Osteoblast (primary cell): ENCODE results near the gene RAPGEF1. TPM values are rescaled to one million over a fixed set of nuclear protein-coding genes. Genes with fewer than 3 reads are reported as not detected.

ENCODE experiments used
- DNase-seq: peaks from one replicate; pipeline ENCODE4 v3.0.0; 2011; ENCODE audit warnings: low spot score, mixed read lengths; ENCODE audit not compliant: insufficient read length; ENCODE audit errors: missing footprints
- H2AFZ ChIP-seq: 2 replicates; pipeline ENCODE4 v1.6.0; 2011; ENCODE audit warnings: mild to moderate bottlenecking, low read length
- H3K27ac ChIP-seq: 2 replicates; pipeline ENCODE4 v1.5.1; 2011; ENCODE audit warnings: mild to moderate bottlenecking, low read depth, low read length, moderate library complexity
- H3K27me3 ChIP-seq: 2 replicates; pipeline ENCODE4 v1.6.0; 2012; ENCODE audit warnings: mild to moderate bottlenecking, control low read depth, inconsistent platforms, low read length, moderate library complexity; ENCODE audit not compliant: insufficient read depth
- H3K36me3 ChIP-seq: 2 replicates; pipeline ENCODE4 v1.5.1; 2011; ENCODE audit warnings: mild to moderate bottlenecking, low read length, control low read depth, moderate library complexity; ENCODE audit not compliant: insufficient read depth
- H3K4me1 ChIP-seq: 2 replicates; pipeline ENCODE4 v1.5.1; 2011; ENCODE audit warnings: mild to moderate bottlenecking, low read length, control low read depth, moderate library complexity; ENCODE audit not compliant: insufficient read depth
- H3K4me2 ChIP-seq: 2 replicates; pipeline ENCODE4 v1.6.0; 2011; ENCODE audit warnings: mild to moderate bottlenecking, low read length; ENCODE audit not compliant: insufficient read depth
- H3K4me3 ChIP-seq: fragments of 200-600 bp; sonication (generic); 3 replicates; pipeline ENCODE4 v1.5.1; 2012; ENCODE audit warnings: mild to moderate bottlenecking, low read length, inconsistent platforms; ENCODE audit not compliant: insufficient read depth
- H3K79me2 ChIP-seq: 2 replicates; pipeline ENCODE4 v1.6.0; 2012; ENCODE audit warnings: mild to moderate bottlenecking, low read length, control low read depth, inconsistent platforms; ENCODE audit not compliant: insufficient read depth
- H3K9me3 ChIP-seq: 2 replicates; pipeline ENCODE4 v1.5.1; 2011; ENCODE audit warnings: low read depth, low read length, control low read depth
- H4K20me1 ChIP-seq: 2 replicates; pipeline ENCODE4 v1.6.0; 2012; ENCODE audit warnings: mild to moderate bottlenecking, low read length, control low read depth; ENCODE audit not compliant: insufficient read depth
- CTCF ChIP-seq: IDR thresholded peaks from 2 replicates; pipeline ENCODE4 v1.5.1; 2011; ENCODE audit warnings: mild to moderate bottlenecking, low read depth, low read length, moderate library complexity; ENCODE audit errors: extremely low read depth
- total RNA-seq: library from RNA; depleted of rRNA; stranded (reverse); fragments of >200 nt; gene quantifications from 2 replicates; pipeline ENCODE4 v1.2.3, GENCODE V29; 2012

Gene RAPGEF1
- total RNA-seq, 1 donor = 34.7 TPM

GRCh38 chr9:131707050-131707449 is 32.8 kb downstream of the RAPGEF1 start:
- Histone ChIP-seq H3K27me3 (no peaks in the 10 kb centered on the region), H3K4me3 (no peak overlapping the region), H3K9me3 (no peaks in the 10 kb centered on the region), H3K27ac (peak overlapping the region; percentile 73), H3K4me2 (no peak overlapping the region), H2AFZ (no peak overlapping the region), H3K4me1 (peaks cover 37% of the 10 kb centered on the region), H3K79me2 (peaks cover 87% of the 10 kb centered on the region), H3K36me3 (no peaks in the 10 kb centered on the region), H4K20me1 (peaks cover 9% of the 10 kb centered on the region)
- TF ChIP-seq CTCF = no peak
- no peak for DNase-seq

- Histone ChIP-seq H3K4me2 (no peak overlapping the region), H3K27me3 (no peaks in the 10 kb centered on the region), H2AFZ (no peak overlapping the region), H3K4me3 (no peak overlapping the region), H3K27ac (no peak overlapping the region), H3K4me1 (peaks cover 37% of the 10 kb centered on the region), H3K36me3 (no peaks in the 10 kb centered on the region), H3K79me2 (peaks cover 87% of the 10 kb centered on the region), H3K9me3 (no peaks in the 10 kb centered on the region), H4K20me1 (peaks cover 14% of the 10 kb centered on the region)
- DNase-seq = no peak
- no peak for TF ChIP-seq CTCF
Observed at GRCh38 chr9:131706608-131706970, 33.3 kb downstream of the RAPGEF1 start.

- no peak overlapping the region for H3K4me2 ChIP-seq
- TF ChIP-seq CTCF = no peak
- H3K9me3 ChIP-seq = no peaks in the 10 kb centered on the region
- no peak overlapping the region for H3K27ac ChIP-seq
- H3K27me3 ChIP-seq = no peaks in the 10 kb centered on the region
- peaks cover 17% of the 10 kb centered on the region for H4K20me1 ChIP-seq
- H3K79me2 ChIP-seq = peaks cover 86% of the 10 kb centered on the region
- no peak for DNase-seq
- H3K4me1 ChIP-seq = peaks cover 34% of the 10 kb centered on the region
- H3K4me3 ChIP-seq = no peak overlapping the region
- no peak overlapping the region for H2AFZ ChIP-seq
- H3K36me3 ChIP-seq = no peaks in the 10 kb centered on the region
Observed at GRCh38 chr9:131704988-131705387, 34.9 kb downstream of the RAPGEF1 start.

GRCh38 chr9:131704141-131704983 is 35.5 kb downstream of the RAPGEF1 start:
- H4K20me1 ChIP-seq = peaks cover 22% of the 10 kb centered on the region

More at GRCh38 chr9:131704141-131704983, 35.5 kb downstream of the RAPGEF1 start:
- H3K27me3 ChIP-seq = no peaks in the 10 kb centered on the region
- H3K4me2 ChIP-seq = no peak overlapping the region
- H3K79me2 ChIP-seq = peaks cover 87% of the 10 kb centered on the region
- H3K36me3 ChIP-seq = no peaks in the 10 kb centered on the region
- H3K9me3 ChIP-seq = no peaks in the 10 kb centered on the region
- H3K4me3 ChIP-seq = no peak overlapping the region
- TF ChIP-seq CTCF = no peak
- H3K4me1 ChIP-seq = peaks cover 28% of the 10 kb centered on the region
- no peak overlapping the region for H2AFZ ChIP-seq
- no peak for DNase-seq
- H3K27ac ChIP-seq = no peak overlapping the region
